ENCODE data around the gene RPL26.
"Not testable (repeated sequence)": the region's sequence is repeated elsewhere in the genome, so short reads cannot be mapped to it uniquely, and the experiment has no call there.

RPL26 gene

GRCh38 chr17:8383143-8383822 lies at the start of gene RPL26:
RPL26 (minus strand) TSS chr17:8383193; CDS start chr17:8382310, 883 bp downstream.
- DNase-seq, result peak; percentile 97 to 99

- no peak for DNase-seq
Observed at GRCh38 chr17:8430966-8431365, 48.0 kb upstream of the RPL26 start.

- no peak for DNase-seq
Observed at GRCh38 chr17:8426802-8427201, 43.8 kb upstream of the RPL26 start.

- no peak for DNase-seq
Observed at GRCh38 chr17:8426094-8426720, 43.2 kb upstream of the RPL26 start.

- no peak for DNase-seq
Observed at GRCh38 chr17:8421571-8421970, 38.6 kb upstream of the RPL26 start.

- DNase-seq, result no peak
Observed at GRCh38 chr17:8420041-8420934, 37.3 kb upstream of the RPL26 start.

- no peak for DNase-seq
Observed at GRCh38 chr17:8419305-8419704, 36.3 kb upstream of the RPL26 start.

- no peak for DNase-seq
Observed at GRCh38 chr17:8418471-8418870, 35.5 kb upstream of the RPL26 start.

- no peak for DNase-seq
Observed at GRCh38 chr17:8417806-8418205, 34.8 kb upstream of the RPL26 start.

- DNase-seq, result no peak
Observed at GRCh38 chr17:8413938-8414337, 30.9 kb upstream of the RPL26 start.

GRCh38 chr17:8413328-8413727 lies 30.3 kb upstream of the RPL26 start:
- DNase-seq, result no peak

GRCh38 chr17:8412089-8412488 lies 29.1 kb upstream of the RPL26 start:
- no peak for DNase-seq

- DNase-seq, result no peak
Observed at GRCh38 chr17:8410883-8411238, 27.9 kb upstream of the RPL26 start.

GRCh38 chr17:8409966-8410882 lies 27.2 kb upstream of the RPL26 start:
- DNase-seq, result peak; percentile 61 to 83

- no peak for DNase-seq
Observed at GRCh38 chr17:8408371-8408770, 25.4 kb upstream of the RPL26 start.

GRCh38 chr17:8406174-8406573 lies 23.2 kb upstream of the RPL26 start:
- DNase-seq, result no peak

GRCh38 chr17:8405499-8406016 lies 22.6 kb upstream of the RPL26 start:
- no peak for DNase-seq

GRCh38 chr17:8402921-8403536 lies 20.0 kb upstream of the RPL26 start:
- no peak for DNase-seq

GRCh38 chr17:8401107-8401506 lies 18.1 kb upstream of the RPL26 start:
- no peak for DNase-seq

GRCh38 chr17:8398980-8399379 lies 16.0 kb upstream of the RPL26 start:
- no peak for DNase-seq

GRCh38 chr17:8397636-8398035 lies 14.6 kb upstream of the RPL26 start, which contains the start of gene RNF222:
RNF222 (minus strand) TSS chr17:8397827; CDS start chr17:8393461, 4,366 bp downstream.
- DNase-seq, result no peak

- not testable (repeated sequence) for DNase-seq
Observed at GRCh38 chr17:8394497-8394896, 11.5 kb upstream of the RPL26 start.

Measured in NCI-H1930 (cell line).